Uterus (tissue), 4 donors: ENCODE data around the gene NT5DC2. TPM values are rescaled to one million over a fixed set of nuclear protein-coding genes. Genes with fewer than 3 reads are reported as not detected.

Source experiments
- DNase-seq, 2 donors: peaks; one replicate each; pipeline ENCODE4 v3.0.0-alpha.2; 2019 to 2020
- H3K27ac ChIP-seq, 2 donors: fragments of 200-600 bp; sonication (generic); 1 replicate in 1 of 2; 2 replicates in 1 of 2; pipeline ENCODE4 v1.5.1; 2016 to 2018
- H3K27me3 ChIP-seq, 2 donors: fragments of 200-600 bp; sonication (generic); one replicate each; pipeline ENCODE4 v1.5.1; 2018 to 2019; ENCODE audit warnings: control low read depth in 1 of 2
- H3K36me3 ChIP-seq, 2 donors: fragments of 200-600 bp; sonication (generic); one replicate each; pipeline ENCODE4 v1.5.1; 2019; ENCODE audit warnings: control low read depth in 1 of 2
- H3K4me1 ChIP-seq, 2 donors: fragments of 200-600 bp; sonication (generic); one replicate each; pipeline ENCODE4 v1.5.1; 2018 to 2019; ENCODE audit warnings: control low read depth in 1 of 2
- H3K4me3 ChIP-seq, 2 donors: fragments of 200-600 bp; sonication (generic); 1 replicate in 1 of 2; 2 replicates in 1 of 2; pipeline ENCODE4 v1.5.1; 2018 to 2019; ENCODE audit warnings: mild to moderate bottlenecking in 1 of 2
- H3K9me3 ChIP-seq, 2 donors: fragments of 200-600 bp; sonication (generic); one replicate each; pipeline ENCODE4 v1.5.1; 2019; ENCODE audit warnings: control low read depth in 1 of 2
- CTCF ChIP-seq, 4 experiments: fragments of 200-600 bp in 2 of 4; fragments of 450-650 bp in 2 of 4; sonication (generic) in 2 of 4; IDR thresholded peaks; one replicate each; pipeline ENCODE4 v1.5.1; 2016 to 2019; ENCODE audit warnings: antibody characterized with exemption in 4 of 4, mild to moderate bottlenecking in 2 of 4, moderate library complexity in 1 of 4
- POLR2A ChIP-seq, 2 donors: fragments of 450-650 bp; IDR thresholded peaks; one replicate each; pipeline ENCODE4 v1.6.1; 2016; ENCODE audit warnings: antibody characterized with exemption in 2 of 2, mild to moderate bottlenecking in 1 of 2, moderate library complexity in 1 of 2
- intact Hi-C: fragments of 100-400 bp; cut with DNase I; formaldehyde crosslinking; loops from one replicate; pipeline ENCODE4 v1.15.1; 2023; ENCODE audit warnings: low total_unique reads
- total RNA-seq, 4 donors: library from RNA; depleted of rRNA in 3 of 4; stranded (reverse); fragments of >200 nt in 3 of 4; gene quantifications; one replicate each; pipeline versions ENCODE4 v1.1.0 to v1.2.4, GENCODE V29; 2014 to 2023
- donor health status: DM: yes; HTN: yes; CAD: no.

NT5DC2 gene
- total RNA-seq, 4 donors from 2014 or later, result 9.2 to 67.6 (median 29.3) TPM

- no peaks in the 10 kb centered on the region for H3K36me3 ChIP-seq
- H3K4me1 ChIP-seq, result no peaks in the 10 kb centered on the region
- no peaks in the 10 kb centered on the region for H3K27me3 ChIP-seq
- no peak overlapping the region for H3K27ac ChIP-seq
- H3K4me3 ChIP-seq, result no peak overlapping the region
- intact Hi-C loops, result no loop called here
- TF ChIP-seq CTCF (IDR thresholded peaks at IDR 0.05) (no peak), POLR2A (IDR thresholded peaks at IDR 0.05) (no peak)
- H3K9me3 ChIP-seq, result no peaks in the 10 kb centered on the region
- no peak for DNase-seq
These were observed 10.9 kb downstream of the NT5DC2 start for GRCh38 chr3:52522651-52523251.

GRCh38 chr3:52521881-52522650 is 11.6 kb downstream of the NT5DC2 start:
- Histone ChIP-seq H3K36me3 (no peaks in the 10 kb centered on the region), H3K27me3 (no peaks in the 10 kb centered on the region), H3K4me1 (no peaks in the 10 kb centered on the region), H3K9me3 (no peaks in the 10 kb centered on the region), H3K4me3 (no peak overlapping the region), H3K27ac (no peak overlapping the region)
- TF ChIP-seq CTCF (IDR thresholded peaks at IDR 0.05) (no peak), POLR2A (IDR thresholded peaks at IDR 0.05) (no peak)
- intact Hi-C loops, result no loop called here
- no peak for DNase-seq

GRCh38 chr3:52521488-52521824 is 12.2 kb downstream of the NT5DC2 start:
- intact Hi-C loops, result no loop called here
- Histone ChIP-seq H3K4me3 (no peak overlapping the region), H3K4me1 (no peaks in the 10 kb centered on the region), H3K36me3 (no peaks in the 10 kb centered on the region), H3K27me3 (no peaks in the 10 kb centered on the region), H3K9me3 (no peaks in the 10 kb centered on the region), H3K27ac (no peak overlapping the region)
- no peak for DNase-seq
- TF ChIP-seq CTCF (IDR thresholded peaks at IDR 0.05) (no peak), POLR2A (IDR thresholded peaks at IDR 0.05) (no peak)

- H3K4me3 ChIP-seq, result no peak overlapping the region
- DNase-seq, result no peak
- intact Hi-C loops, result no loop called here
- no peak for TF ChIP-seq POLR2A (IDR thresholded peaks at IDR 0.05)
- no peak for TF ChIP-seq CTCF (IDR thresholded peaks at IDR 0.05)
- H3K9me3 ChIP-seq, result no peaks in the 10 kb centered on the region
- no peaks in the 10 kb centered on the region for H3K36me3 ChIP-seq
- no peaks in the 10 kb centered on the region for H3K27me3 ChIP-seq
- no peaks in the 10 kb centered on the region for H3K4me1 ChIP-seq
- no peak overlapping the region for H3K27ac ChIP-seq
These were observed 12.8 kb downstream of the NT5DC2 start for GRCh38 chr3:52520716-52521487.

GRCh38 chr3:52520141-52520667 is 13.5 kb downstream of the NT5DC2 start:
- Histone ChIP-seq H3K4me1 (no peaks in the 10 kb centered on the region), H3K27me3 (no peaks in the 10 kb centered on the region), H3K9me3 (no peaks in the 10 kb centered on the region), H3K36me3 (no peaks in the 10 kb centered on the region), H3K27ac (no peak overlapping the region), H3K4me3 (no peak overlapping the region)
- intact Hi-C loops, result no loop called here
- TF ChIP-seq POLR2A (IDR thresholded peaks at IDR 0.05), result no peak
- TF ChIP-seq CTCF (IDR thresholded peaks at IDR 0.05), result no peak
- DNase-seq, result no peak
